NCI-H774 (cell line): ENCODE measurements around the gene TAOK3.
"Not testable (repeated sequence)": the region's sequence is repeated elsewhere in the genome, so short reads cannot be mapped to it uniquely, and the experiment has no call there.

Experiments
- DNase-seq: peaks from one replicate; lab custom pipeline; 2025; lab: John Stamatoyannopoulos, UW

Gene TAOK3

GRCh38 chr12:118292836-118293235 is 79.9 kb downstream of the TAOK3 start:
- no peak for DNase-seq

GRCh38 chr12:118290130-118290529 is 82.6 kb downstream of the TAOK3 start:
- no peak for DNase-seq

GRCh38 chr12:118288174-118288573 is 84.5 kb downstream of the TAOK3 start:
- no peak for DNase-seq

GRCh38 chr12:118287728-118288127 is 85.0 kb downstream of the TAOK3 start:
- no peak for DNase-seq

GRCh38 chr12:118282767-118283166 is 89.9 kb downstream of the TAOK3 start:
- DNase-seq: no peak

GRCh38 chr12:118278288-118278687 is 94.4 kb downstream of the TAOK3 start:
- DNase-seq: not testable (repeated sequence)

- DNase-seq: no peak
Measured at GRCh38 chr12:118274066-118274465, 98.6 kb downstream of the TAOK3 start.

- no peak for DNase-seq
Measured at GRCh38 chr12:118271770-118272417, 100.8 kb downstream of the TAOK3 start.

GRCh38 chr12:118271183-118271582 is 101.5 kb downstream of the TAOK3 start:
- no peak for DNase-seq

GRCh38 chr12:118269806-118270205 is 102.9 kb downstream of the TAOK3 start:
- no peak for DNase-seq

- DNase-seq: no peak
Measured at GRCh38 chr12:118259079-118259478, 113.6 kb downstream of the TAOK3 start.

GRCh38 chr12:118256352-118256751 is 116.4 kb downstream of the TAOK3 start:
- no peak for DNase-seq

GRCh38 chr12:118249547-118249946 is 123.2 kb downstream of the TAOK3 start:
- DNase-seq: no peak

GRCh38 chr12:118245886-118246285 is 126.8 kb downstream of the TAOK3 start:
- DNase-seq: not testable (repeated sequence)

GRCh38 chr12:118238888-118239287 is 133.8 kb downstream of the TAOK3 start:
- DNase-seq: no peak

GRCh38 chr12:118237908-118238307 is 134.8 kb downstream of the TAOK3 start:
- DNase-seq: no peak

- no peak for DNase-seq
Measured at GRCh38 chr12:118237052-118237665, 135.5 kb downstream of the TAOK3 start.

- no peak for DNase-seq
Measured at GRCh38 chr12:118220702-118221101, 152.0 kb downstream of the TAOK3 start.

- DNase-seq: no peak
Measured at GRCh38 chr12:118219772-118220171, 152.9 kb downstream of the TAOK3 start.

GRCh38 chr12:118219106-118219505 is 153.6 kb downstream of the TAOK3 start:
- DNase-seq: no peak

- no peak for DNase-seq
Measured at GRCh38 chr12:118213452-118213851, 159.3 kb downstream of the TAOK3 start.

GRCh38 chr12:118212606-118213005 is 160.1 kb downstream of the TAOK3 start:
- DNase-seq: no peak

- no peak for DNase-seq
Measured at GRCh38 chr12:118206107-118206412, 166.6 kb downstream of the TAOK3 start.

GRCh38 chr12:118193958-118194357 is 178.7 kb downstream of the TAOK3 start:
- DNase-seq: no peak
